ENCODE data around the gene TRIP12.
"Not testable (repeated sequence)": the region's sequence is repeated elsewhere in the genome, so short reads cannot be mapped to it uniquely, and the experiment has no call there.

The TRIP12 gene

DNA sequence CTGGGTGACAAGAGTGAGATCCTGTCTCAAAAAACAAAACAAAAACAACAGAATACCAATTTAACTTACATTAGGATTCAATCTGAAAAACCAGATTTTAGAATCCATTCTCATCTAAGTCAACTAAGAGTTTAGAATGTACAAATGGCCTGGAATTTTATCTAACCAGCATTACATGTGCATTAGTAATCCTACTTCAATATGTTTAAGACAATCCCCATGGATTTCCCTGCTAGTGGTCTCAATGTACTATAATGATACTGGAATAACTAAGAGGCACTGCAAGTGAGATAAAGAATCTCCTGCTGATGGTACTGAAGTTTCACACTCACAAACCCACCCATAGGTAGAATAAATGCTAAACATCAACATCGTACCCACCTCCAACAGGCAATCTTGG, 153.6 kb downstream of the TRIP12 start:
- DNase-seq (ENCODE audit: low read depth): no peak

DNA sequence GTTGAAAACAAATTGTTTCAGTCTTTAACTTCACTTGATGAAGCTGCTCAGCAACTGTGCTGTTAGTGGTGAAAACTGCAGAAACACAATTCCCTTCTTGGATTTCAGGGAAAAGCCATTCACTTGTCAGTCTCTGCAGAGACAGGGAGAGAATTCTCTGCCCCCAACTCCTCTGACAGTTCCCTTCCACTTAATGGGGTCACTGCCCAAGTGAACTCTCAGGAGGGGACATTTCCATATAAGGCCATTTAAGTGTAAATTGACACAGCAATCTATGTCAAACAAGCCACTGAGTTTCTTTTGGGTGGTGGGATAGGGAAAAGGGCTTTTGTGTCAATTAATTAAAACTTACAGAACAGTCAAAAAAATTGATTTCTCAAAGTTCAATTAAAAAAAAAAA, 156.1 kb downstream of the TRIP12 start:
- no peak for DNase-seq (ENCODE audit: low read depth)

DNA sequence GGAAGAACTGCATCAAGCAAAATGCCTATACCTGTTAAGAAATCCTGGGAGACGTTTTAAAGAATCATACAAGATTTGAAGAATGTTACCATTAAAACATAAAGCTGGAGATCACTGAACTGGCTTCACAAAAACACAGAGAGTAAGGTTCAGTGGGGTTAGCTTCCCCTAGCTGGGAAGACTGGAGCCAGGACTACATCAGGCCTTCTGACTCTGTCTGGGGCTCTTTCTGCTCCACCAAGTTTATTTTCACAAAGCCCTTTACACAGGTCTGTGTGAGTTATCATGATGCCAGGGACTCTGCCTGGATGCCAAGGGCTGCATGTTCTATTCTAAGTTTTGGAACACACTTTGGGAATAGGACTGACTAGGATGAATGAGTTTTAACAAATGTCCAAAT, 160.1 kb downstream of the TRIP12 start:
- no peak for DNase-seq (ENCODE audit: low read depth)

DNA sequence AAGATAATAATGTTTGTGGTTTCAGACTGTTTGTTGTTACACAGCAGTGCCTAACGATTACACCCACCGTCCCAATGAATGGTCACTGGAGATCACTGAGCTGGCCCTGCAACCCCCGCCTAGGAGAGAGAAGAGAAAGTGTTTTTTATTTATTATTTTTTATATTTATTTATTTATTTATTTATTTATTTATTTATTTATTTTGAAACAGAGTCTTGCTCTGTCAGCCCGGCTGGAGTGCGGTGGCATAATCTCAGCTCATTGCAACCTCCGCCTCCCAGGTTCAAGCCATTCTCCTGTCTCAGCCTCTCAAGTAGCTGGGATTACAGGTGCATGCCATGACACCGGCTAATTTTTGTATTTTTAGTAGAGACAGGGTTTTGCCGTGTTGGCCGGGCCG, 164.3 kb downstream of the TRIP12 start:
- DNase-seq (ENCODE audit: low read depth): not testable (repeated sequence)

DNA sequence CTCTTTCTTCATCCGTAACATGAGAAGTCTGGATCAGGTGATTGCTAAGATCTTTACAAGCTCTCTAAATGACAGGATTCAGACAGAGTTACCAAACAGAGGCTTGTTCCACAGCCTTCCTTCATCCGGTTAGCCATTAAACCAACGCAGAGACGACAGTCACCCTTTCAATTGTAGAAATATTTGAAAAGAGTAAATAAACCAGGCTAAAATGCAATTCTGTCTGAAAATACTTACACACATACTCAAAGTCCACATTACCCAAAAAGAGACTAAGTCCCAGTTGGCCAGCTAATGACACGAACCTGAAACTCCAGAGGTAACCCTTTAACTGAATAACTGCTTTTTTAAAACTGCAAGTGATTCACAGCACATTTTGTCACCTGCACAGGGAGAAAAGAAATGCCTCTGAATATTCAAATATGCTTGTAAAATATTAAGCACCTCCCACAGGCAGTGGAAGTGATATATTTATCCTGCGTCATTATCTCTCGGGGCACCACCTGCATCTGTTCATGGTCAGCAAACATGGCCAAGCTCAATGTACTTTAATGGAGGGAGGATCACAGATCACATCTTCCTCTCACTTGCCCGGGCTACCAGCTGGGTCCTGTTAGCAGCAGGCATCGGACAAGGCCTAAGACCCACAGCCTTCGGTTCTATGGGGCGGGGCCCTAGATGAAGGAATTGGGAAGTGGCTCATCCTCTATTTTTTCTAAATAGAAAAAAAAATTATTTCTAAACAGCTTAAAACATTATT, 168.7 kb downstream of the TRIP12 start:
- no peak for DNase-seq (ENCODE audit: low read depth)

DNA sequence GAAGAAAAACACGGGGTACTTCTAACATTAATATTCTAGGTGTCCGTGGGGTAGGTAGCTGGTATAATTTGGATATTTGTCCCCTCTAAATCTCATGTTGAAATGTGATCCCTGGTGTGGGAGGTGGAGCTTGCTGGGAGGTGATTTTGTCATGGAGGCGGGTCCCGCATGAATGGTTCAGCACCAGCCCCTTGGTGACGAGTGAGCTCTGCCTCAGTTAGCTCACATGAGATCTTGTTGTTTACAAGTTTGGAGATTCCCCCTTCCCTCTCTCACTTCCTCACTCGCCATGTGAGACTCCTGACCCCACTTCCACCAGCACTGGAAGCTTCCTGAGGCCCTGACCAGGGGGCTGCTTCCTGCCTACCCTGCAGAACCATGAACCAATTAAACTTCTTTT, 172.0 kb downstream of the TRIP12 start:
- DNase-seq (ENCODE audit: low read depth): no peak

DNA sequence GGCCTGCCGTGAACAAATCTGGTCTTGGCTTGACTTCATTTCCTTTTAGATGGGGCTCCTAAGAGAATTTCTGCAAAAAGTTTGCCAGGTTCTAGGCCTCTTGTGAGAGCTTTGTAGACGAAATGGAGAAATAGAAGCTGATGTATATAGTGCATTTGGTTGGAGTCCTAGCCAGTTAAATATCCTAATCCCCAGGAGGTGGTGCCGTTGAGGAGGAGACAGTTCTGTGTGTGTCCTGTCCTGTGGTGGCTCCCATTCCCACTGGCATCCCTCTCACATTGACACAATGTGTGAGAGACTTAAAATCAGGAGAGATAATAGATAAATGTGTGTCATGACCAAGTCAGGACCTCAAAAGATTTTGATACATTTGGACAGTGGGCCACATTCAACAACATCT, 172.9 kb downstream of the TRIP12 start:
- no peak for DNase-seq (ENCODE audit: low read depth)

DNA sequence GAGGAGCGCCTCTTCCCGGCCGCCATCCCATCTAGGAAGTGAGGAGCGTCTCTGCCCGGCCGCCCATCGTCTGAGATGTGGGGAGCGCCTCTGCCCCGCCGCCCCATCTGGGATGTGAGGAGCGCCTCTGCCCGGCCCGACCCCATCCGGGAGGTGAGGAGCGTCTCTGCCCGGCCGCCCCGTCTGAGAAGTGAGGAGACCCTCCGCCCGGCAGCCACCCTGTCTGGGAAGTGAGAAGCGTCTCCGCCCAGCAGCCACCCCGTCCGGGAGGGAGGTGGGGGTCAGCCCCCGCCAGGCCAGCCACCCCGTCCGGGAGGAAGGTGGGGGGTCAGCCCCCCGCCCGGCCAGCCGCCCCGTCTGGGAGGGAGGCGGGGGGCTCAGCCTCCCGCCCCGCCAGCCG, 179.1 kb downstream of the TRIP12 start:
- DNase-seq (ENCODE audit: low read depth): not testable (repeated sequence)

DNA sequence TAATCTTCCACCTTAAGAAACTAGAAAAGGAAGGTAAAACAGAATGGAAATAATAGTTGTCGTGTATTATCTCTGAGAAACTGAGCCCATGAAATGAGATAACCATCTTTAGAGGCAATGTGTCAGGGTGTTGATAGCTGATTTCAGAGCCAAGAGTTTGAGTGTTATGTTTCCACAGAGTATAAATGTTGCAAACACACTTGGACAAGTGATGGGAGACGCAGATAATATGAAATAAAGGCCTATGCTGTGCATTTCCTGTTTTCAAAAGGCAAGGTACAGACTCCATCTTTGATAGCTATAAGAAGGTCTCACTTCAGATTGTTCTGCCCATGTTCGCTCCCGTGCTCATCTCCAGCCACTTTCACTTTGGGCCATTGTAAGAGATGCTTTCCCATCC, 181.5 kb downstream of the TRIP12 start:
- DNase-seq (ENCODE audit: low read depth): no peak

DNA sequence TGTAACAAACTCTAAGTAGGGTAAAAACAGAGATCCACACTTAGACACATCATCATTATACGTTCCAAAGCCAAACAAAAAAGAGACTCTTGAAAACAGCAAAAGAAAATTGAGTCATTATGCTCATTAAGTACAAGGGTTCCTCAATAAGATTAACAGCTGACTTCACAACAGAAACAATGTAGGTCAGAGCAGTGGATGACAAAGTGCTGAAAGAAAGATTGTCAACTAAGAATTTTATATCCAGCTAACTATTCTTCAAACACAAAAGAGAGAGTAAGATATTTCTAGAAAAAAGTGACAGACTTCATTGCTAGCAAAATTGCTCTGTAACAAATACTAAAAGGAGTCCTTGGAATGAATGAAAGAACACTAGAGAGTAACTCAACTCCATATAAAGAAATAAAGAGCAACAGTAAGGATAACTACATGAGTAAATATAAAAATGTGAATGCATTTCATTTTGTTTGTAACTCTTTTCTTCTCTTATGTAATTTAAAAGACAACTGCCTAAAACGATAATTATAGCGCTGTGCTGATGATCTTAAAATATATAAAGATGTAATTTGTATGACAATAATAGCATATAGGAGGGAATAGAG, 183.7 kb downstream of the TRIP12 start:
- no peak for DNase-seq (ENCODE audit: low read depth)

DNA sequence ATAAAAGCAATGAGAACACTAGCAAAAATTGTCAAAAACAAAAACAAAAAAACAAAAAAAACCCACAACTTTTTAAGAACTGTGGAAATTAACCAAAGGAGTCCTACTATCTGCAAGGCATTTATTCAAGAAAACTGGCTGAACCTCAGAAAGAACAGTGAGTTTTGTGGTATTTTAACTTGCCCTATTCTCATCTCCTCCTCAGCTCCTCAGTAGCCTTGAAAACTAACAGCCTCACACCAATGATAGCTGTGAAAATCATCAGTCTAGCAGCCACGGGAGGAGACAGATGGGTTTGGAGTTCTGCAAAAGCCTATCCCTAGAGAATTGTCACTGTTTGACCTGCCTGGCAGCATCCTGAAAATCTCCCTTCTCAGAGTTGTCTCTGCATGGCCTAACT, 187.4 kb downstream of the TRIP12 start:
- no peak for DNase-seq (ENCODE audit: low read depth)

DNA sequence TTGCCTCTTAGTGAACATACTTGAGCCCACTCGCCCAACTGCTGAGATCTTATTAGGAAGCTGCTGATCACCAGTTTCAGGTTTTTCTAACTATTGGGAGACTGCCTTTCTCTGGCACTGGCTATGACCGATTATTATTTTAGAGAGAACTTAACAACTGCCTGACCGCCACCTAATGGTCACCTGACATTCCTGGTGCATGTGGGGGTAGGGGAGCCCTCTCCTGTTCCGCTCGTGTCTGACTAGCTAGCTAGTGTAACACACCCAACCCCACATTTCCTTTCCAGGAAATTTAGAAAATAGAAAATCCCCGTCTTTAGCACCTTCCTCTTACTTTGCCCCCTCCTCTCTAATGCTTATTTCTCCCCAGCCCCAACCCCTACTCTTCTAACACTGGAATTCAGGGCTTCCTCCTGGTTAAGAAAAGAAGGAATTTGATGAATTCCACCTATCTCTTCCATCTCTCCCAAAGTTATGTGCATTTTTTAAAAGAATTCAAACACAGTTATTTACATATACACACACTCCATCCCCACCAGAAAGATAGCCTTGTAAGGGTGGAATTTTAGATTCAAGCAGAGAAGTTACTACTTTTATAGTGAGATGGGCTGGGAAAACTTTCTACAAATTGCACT, 188.1 kb downstream of the TRIP12 start:
- DNase-seq (ENCODE audit: low read depth): no peak

DNA sequence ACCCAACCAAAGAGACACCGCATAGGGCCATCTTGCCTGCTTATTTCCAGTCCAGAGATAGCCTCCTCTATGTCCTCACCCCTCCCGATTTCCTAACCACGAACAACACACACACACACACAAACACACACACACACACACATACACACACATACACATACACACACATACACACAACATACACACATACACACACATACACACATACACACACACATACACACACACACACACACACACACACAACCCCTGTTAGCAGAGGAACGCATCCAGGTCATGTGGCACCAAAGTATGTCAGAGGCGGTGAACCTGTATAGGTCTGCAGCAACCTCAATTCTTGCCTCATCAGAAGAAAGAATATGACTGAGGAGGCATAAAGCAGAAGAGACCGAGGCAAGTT, 188.9 kb downstream of the TRIP12 start:
- DNase-seq (ENCODE audit: low read depth): no peak

DNA sequence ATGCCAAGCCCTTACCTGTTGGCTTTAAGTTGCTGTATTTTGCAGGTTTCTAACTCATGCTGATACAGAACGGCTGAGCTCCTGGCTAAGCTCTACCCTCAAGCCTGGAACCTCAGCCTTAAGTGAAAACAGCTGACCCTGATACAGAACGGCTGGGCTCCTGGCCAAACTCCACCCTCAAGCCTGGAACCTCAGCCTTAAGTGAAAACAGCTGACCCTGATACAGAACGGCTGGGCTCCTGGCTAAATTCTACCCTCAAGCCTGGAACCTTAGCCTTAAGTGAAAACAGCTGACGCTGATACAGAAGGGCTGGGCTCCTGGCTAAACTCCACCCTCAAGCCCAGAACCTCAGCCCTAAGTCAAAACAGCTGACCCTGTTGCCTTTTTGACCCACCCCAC, 189.9 kb downstream of the TRIP12 start:
- no peak for DNase-seq (ENCODE audit: low read depth)

DNA sequence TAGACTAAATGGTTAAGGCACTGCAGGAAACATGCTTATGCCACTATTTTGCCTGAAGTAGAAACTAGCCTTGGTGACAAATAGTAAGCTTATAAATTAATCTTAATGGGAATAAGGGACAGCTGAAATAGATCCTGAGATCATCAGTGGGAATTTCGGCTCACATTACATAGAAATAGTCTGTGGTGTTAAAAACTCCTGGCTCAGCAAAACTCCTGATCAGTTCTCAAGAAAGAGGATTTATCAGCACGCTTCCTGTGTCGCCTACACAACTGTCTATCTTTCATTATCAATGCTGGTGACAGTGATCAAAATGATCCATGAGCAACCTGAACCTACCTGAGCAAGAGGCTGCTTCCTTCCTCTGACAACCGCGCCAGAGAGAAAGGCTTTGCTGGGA, 190.4 kb downstream of the TRIP12 start:
- DNase-seq (ENCODE audit: low read depth): no peak

DNA sequence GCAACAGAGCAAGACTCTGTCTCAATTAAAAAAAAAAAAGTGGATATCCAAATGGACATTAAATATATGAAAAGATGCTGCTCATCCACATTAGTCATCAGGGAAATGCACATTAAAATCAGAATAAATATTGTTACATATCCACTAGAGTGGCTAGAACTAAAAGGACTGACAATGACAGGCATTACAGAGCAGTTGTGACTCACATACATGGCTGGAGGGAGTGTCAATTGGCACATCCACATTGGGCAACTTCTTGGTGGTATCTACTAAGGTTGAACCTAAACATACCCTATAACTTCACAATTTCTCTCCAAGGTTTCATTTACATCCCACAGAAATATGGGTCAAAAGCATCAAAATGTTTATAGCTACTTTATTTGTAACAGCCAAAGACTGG, 193.4 kb downstream of the TRIP12 start:
- DNase-seq (ENCODE audit: low read depth): no peak

DNA sequence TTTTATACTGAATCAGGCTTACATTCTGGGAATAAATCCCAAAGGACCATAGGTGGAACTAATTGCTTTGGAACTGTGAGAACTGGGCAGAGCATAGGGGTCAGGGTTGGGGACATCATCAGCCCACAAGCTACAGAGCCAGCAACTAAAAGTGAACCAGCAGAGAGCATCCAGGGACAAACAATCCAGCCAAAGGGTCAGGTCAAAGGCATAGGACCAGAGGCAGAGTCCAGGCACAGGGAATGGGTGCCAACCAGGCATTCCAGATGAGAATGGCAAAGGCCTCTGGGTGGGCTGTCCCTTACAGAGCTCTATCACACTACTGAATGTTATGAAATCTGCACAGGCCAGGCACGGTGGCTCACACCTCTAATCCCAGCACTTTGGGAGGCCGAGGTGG, 195.2 kb downstream of the TRIP12 start:
- DNase-seq (ENCODE audit: low read depth): no peak

DNA sequence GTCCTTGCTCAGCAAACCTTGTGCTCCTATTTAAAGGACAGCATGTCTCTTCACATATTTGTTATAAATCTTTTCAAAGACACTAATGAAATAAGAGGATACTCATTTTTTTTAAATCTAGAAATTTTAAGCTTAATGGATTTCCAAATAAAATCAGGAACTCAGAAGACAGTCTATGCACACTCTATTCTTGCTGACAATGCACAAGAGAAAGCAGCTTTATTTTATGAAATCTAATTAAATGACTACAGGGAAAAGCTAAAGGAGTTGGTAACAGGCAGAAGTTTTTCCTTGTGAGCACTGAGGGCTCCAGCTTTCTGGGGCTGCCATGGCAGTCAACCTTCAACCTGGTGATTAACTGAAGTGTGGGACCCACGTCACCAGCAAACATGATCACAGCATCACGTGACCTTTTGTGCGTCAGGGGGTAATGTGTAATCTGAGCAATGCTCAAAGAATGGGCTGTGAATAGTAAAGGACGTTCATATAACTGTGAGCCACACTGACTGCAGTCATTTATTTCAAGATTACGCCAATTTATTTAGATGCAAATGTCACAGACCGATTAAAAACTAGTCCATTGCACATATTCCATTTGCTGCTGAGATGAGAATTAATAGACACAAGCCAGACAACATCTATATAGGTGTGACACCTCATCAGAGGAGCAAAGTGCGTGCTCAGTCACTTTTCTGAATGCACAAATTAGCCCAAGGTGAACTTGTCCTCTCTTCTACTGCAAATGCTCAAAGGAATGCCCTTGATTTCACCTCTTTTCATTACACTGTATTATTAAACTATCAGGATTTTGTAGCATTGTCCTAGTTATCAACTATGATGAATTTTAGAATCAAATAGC, 195.9 kb downstream of the TRIP12 start:
- DNase-seq (ENCODE audit: low read depth): no peak

DNA sequence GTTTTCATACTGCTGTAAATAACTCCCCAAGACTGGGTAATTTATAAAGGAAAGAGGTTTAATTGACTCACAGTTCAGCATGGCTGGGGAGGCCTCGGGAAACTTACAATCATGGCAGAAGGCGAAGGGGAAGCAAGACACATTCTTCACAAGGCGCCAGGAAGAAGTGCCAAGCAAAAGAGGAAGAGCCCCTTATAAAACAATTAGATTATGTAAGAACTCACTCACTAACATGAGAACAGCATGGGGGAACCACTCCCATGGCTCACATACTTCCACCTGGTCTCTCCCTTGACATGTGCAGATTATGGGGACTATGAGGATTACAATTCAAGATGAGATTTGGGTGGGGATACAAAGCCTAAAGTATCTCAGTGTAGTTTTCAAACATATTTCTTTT, 198.6 kb downstream of the TRIP12 start:
- DNase-seq (ENCODE audit: low read depth): not testable (repeated sequence)

DNA sequence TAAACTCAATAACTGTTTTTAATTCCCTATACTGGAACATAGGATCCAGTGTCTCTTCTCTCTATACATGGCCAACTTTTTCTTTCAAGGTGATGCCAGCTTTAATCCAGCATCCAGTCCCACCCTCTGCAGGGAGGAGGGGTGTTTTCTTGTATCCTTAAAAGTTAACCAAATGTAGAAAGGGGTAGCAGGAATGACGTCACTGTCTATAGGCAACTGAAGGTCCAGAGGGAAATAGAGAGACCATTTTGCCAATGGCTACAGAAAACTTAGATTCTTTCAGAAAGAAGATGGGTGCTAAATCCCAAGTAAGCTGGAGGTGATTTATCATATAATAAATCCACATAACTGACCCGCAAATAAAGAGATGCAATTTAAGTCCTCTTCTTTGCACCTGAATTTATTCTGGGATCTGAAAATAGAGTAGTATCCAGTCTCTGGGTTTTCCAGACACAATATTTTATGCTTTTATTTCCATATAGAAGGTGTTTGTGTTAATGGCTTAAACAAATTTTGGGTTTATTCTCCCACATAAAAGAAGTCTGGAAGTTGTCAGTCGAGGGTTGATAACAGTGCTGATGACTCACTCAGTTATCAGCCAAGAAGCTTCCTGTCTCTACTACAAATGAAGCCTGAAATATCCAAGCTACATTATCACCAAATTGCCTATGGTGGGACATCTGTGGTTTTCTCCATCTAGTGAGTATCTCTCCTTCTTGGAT, 201.7 kb downstream of the TRIP12 start:
- no peak for DNase-seq (ENCODE audit: low read depth)

DNA sequence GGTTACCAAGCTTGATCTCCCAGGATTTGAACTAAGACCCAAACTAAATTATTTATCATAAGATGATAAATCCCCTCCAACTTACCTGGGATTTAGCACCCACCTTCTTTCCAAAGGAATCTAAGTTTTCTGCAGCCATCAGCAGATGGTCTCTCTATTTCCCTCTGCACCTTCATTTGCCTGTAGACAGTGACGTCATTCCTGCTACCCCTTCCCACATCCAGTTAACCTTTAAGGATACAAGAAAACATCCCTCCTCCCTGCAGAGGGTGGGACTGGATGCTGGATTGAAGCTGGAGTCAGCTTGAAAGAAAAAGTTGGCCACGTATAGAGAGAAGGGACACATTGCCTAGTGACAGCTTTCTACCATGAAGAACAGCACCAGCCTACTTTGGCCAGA, 203.8 kb downstream of the TRIP12 start:
- no peak for DNase-seq (ENCODE audit: low read depth)

All from T follicular helper cell (primary cell).